ENCODE measurements around the gene PPP2R5E. TPM values are rescaled to one million over a fixed set of nuclear protein-coding genes. Genes with fewer than 3 reads are reported as not detected.
A peak's percentile ranks its signal among the peaks of the same experiment; 100 is the strongest.
"Not testable (repeated sequence)": the region's sequence is repeated elsewhere in the genome, so short reads cannot be mapped to it uniquely, and the experiment has no call there.

The PPP2R5E gene
- total RNA-seq, 1 experiment from 2014 or later: 20.7 TPM

GRCh38 chr14:63401646-63402045, 141.5 kb downstream of the PPP2R5E start:
- in situ Hi-C loops (cut with HindIII; ENCODE audit: low sequenced_read_pairs): no loop called here
- peak; percentile 60 for DNase-seq (ENCODE audit: low spot score)

GRCh38 chr14:63398952-63399351, 144.2 kb downstream of the PPP2R5E start:
- DNase-seq (ENCODE audit: low spot score): no peak
- in situ Hi-C loops (cut with HindIII; ENCODE audit: low sequenced_read_pairs): no loop called here

DNA sequence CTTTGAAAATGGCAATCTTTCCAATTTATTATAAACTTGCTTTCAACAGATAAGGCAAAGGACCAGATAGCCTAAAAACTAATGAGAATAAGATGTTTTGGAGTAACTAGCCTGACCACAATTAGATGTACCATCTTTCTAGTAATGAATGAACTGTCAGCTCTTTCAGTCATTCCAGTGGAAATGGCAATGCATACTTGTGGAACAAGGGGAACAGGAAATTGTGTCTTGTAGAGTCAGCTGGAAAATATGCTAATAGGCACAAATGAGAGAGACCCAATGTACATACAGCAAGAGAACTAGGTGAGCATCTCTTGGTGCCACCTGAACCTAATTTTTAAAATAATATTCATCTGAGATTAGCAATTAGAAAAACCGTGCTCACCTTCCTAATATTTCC, 148.3 kb downstream of the PPP2R5E start:
- in situ Hi-C loops (cut with HindIII; ENCODE audit: low sequenced_read_pairs): no loop called here
- no peak for DNase-seq (ENCODE audit: low spot score)

- DNase-seq (ENCODE audit: low spot score): no peak
- in situ Hi-C loops (cut with HindIII; ENCODE audit: low sequenced_read_pairs): no loop called here
These were observed 148.7 kb downstream of the PPP2R5E start for GRCh38 chr14:63394432-63394831.

DNA sequence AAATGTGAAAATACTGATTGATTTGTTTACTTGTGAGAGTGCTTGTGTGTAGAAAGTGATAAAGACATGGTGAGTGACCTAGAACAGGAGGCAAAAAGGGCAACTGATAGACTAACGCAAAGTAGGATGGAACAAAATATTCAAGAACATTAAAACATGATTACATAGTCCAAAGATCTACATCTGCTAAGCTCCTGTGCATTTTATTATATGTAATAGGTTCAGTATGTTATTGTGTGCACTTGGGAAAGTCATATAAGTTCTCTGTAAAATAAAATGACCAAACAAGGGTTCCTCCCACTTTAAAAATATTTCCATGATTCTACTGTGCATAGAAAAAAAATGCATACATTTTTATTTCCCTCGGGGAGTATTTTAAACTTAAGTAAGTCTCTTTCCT, 150.2 kb downstream of the PPP2R5E start:
- in situ Hi-C loops (cut with HindIII; ENCODE audit: low sequenced_read_pairs): no loop called here
- DNase-seq (ENCODE audit: low spot score): no peak

DNA sequence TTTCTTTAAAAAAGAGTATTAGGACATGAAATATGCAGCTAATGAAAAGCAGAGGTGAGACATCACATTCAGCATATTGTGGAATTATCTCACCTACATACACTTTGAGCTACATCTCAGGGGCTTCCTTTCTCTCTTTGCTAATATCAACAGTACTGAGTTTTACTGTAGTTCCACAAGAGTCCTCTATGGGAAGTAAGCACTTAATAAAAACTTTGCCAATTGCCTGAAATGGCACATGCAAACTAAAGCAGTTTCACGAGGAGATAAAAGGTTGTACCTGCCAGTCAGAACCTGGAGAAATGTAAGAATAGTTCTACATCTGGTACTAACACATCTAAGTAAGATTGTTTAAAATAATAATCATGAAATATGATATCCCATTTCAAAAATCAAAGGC, 150.9 kb downstream of the PPP2R5E start:
- DNase-seq (ENCODE audit: low spot score): no peak
- in situ Hi-C loops (cut with HindIII; ENCODE audit: low sequenced_read_pairs): no loop called here

DNA sequence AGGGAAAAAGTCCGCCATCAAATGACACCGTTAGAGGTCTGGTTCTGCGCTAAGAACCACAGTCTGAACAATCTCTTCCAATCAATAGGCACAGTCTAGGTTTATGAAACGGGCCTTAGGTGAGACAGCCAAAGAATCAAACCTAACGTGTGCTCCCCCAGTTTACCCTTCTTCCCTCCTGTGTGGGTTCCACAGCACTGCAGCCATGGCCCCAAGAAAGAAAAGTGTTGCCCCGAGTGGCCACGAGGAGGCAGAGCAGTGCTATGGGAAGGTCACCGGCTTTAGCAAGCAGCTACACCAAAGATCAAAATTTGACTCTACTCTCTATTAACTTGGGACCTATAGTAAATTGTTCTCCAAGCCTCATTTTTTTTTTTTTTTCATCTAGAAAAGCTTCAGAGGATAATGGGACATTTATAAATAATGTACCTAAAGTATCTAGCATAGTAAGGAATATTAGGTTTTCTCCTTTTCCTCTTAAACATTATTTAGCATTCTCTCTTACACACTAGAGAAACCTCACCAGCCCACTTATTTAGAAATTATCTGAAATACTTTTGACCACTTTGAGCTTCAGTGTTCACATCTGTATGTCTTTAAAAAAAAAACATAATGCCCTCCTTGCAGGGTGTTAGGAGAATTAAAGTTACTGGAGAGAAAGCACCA, 154.3 kb downstream of the PPP2R5E start:
- DNase-seq (ENCODE audit: low spot score): peak; percentile 74
- in situ Hi-C loops (cut with HindIII; ENCODE audit: low sequenced_read_pairs): no loop called here

- in situ Hi-C loops (cut with HindIII; ENCODE audit: low sequenced_read_pairs): no loop called here
These were observed 155.5 kb downstream of the PPP2R5E start for GRCh38 chr14:63387711-63388110.

DNA sequence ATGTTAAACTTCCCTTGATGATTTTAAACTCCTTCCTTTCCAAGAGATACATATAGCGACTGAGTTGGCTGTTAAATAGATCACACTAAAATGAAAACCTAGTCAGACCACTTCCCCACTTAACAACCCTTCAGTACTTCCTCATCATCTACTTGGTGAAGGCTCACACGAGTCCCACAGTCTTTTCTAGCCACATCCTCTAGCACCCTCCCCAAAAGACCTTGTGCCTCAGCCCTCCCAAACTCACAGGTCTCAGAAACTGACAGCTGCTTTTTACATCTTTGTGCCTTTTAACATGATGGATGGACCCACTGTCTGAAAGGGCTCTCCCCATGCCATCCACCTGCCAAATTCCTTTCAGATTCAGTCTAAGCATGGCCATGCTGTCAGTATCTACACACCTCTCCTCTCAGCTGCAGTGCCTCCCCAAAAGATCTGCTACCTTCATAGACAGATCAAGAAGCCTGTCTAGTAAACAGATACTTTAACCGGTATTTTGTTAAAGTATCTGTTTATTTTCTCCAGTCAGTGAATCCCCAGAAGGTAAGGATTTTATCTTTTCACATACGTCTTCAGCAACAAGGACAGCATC, 159.3 kb downstream of the PPP2R5E start:
- in situ Hi-C loops (cut with HindIII; ENCODE audit: low sequenced_read_pairs): no loop called here
- DNase-seq (ENCODE audit: low spot score): no peak

More at GRCh38 chr14:63387711-63388110, 155.5 kb downstream of the PPP2R5E start:
- no peak for DNase-seq (ENCODE audit: low spot score)

DNA sequence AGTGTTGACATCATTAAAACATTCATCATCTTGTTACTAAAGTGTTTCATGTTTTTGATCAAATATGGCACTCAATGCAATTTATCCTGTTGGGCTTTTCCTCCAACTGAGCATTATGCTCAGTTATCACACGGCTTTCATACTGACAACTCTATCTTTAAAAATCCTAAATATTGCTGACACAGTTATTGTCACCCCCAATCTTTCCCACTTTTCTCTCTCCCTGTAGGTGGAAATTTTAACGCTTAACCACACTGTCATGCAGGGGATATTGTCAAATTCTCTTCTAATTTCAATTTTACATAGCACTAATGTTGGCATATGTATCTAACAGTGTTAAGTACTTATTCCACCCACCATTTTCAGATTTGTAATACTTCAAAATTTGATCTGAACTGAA, 164.7 kb downstream of the PPP2R5E start:
- no peak for DNase-seq (ENCODE audit: low spot score)
- in situ Hi-C loops (cut with HindIII; ENCODE audit: low sequenced_read_pairs): no loop called here

- no peak for DNase-seq (ENCODE audit: low spot score)
- in situ Hi-C loops (cut with HindIII; ENCODE audit: low sequenced_read_pairs): no loop called here
These were observed 167.4 kb downstream of the PPP2R5E start for GRCh38 chr14:63375769-63376168.

DNA sequence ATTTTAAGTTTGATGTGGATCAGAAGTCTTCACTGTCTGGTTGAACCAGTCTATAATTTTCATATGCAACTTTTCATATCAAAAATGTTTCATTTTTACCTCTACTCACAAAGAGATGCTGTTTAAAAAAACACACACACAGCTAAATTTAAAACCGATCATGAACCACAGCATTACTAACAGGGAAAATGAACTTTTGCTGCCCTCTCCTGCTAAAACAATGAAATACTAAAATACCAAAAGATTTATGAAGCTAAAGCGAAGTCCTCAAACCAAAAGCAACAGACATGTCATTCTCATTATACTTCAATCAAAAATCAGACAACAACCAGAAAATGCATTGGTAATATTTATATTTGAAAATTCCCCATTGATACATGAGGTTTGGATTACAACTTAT, 171.6 kb downstream of the PPP2R5E start:
- in situ Hi-C loops (cut with HindIII; ENCODE audit: low sequenced_read_pairs); DNase-seq (ENCODE audit: low spot score): not testable (repeated sequence)

DNA sequence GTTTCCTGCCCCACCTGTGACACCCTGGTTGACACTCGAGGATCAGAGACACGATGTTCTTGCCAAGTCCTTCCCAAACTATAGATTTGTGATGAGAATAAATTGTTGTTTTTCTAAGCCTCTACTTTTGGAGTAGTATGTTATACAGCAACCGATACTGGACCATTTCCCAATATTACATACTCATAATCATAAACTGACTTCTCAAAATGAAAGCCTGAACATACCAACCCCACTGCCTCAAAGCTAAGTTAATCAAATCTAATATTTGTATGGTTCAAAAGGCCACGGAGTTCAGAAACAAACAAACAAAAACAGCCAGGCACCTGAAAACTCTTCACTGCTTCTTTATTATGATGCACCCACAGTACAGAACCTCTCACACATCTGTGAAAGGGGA, 172.1 kb downstream of the PPP2R5E start:
- DNase-seq (ENCODE audit: low spot score): no peak
- in situ Hi-C loops (cut with HindIII; ENCODE audit: low sequenced_read_pairs): no loop called here

GRCh38 chr14:63367742-63368364, 175.3 kb downstream of the PPP2R5E start:
- no peak for DNase-seq (ENCODE audit: low spot score)
- in situ Hi-C loops (cut with HindIII; ENCODE audit: low sequenced_read_pairs): no loop called here

- in situ Hi-C loops (cut with HindIII; ENCODE audit: low sequenced_read_pairs): no loop called here
- no peak for DNase-seq (ENCODE audit: low spot score)
These were observed 180.8 kb downstream of the PPP2R5E start for GRCh38 chr14:63362389-63362819.

- DNase-seq (ENCODE audit: low spot score): no peak
- in situ Hi-C loops (cut with HindIII; ENCODE audit: low sequenced_read_pairs): no loop called here
These were observed 181.4 kb downstream of the PPP2R5E start for GRCh38 chr14:63361790-63362189.

GRCh38 chr14:63357841-63358240, 185.3 kb downstream of the PPP2R5E start:
- no peak for DNase-seq (ENCODE audit: low spot score)
- in situ Hi-C loops (cut with HindIII; ENCODE audit: low sequenced_read_pairs): no loop called here

DNA sequence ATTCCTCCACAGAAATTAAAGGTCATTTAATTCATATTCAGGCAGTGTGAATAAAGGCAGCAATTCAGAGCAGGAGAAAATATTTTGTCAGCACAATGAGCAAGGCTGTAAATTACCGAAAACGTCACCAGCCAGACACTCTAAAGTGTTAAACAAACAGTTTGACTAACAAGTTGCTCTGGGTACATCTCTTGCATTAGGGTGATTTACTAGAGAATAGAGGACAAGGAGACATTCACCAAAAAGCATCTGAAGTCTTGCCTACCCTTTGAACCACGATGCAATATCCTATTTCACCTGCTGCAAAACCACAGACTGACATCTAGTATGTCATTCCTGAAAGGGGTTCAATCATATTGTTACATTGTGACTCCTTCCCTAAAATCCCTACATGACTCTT, 197.4 kb downstream of the PPP2R5E start:
- in situ Hi-C loops (cut with HindIII; ENCODE audit: low sequenced_read_pairs): no loop called here
- no peak for DNase-seq (ENCODE audit: low spot score)

DNA sequence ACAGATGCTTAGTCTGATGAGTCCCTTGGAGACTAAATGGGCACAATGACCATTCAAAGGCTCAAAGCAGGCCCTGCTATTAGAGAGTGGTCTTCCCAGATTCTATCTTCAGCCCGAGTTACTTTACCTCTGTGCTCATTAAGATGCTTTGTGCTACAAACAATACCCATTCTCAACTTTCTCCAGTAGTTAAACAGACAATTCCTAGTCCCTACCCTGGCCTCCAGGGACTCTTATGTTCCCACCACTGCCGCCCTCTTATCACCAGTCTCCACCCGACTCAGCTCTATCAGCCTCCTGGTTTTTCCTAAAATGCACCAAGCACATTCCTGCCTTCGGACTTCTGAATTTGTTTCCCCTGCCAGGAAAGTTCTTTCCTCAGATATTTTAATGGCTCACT, 198.8 kb downstream of the PPP2R5E start:
- no peak for DNase-seq (ENCODE audit: low spot score)
- in situ Hi-C loops (cut with HindIII; ENCODE audit: low sequenced_read_pairs): no loop called here

DNA sequence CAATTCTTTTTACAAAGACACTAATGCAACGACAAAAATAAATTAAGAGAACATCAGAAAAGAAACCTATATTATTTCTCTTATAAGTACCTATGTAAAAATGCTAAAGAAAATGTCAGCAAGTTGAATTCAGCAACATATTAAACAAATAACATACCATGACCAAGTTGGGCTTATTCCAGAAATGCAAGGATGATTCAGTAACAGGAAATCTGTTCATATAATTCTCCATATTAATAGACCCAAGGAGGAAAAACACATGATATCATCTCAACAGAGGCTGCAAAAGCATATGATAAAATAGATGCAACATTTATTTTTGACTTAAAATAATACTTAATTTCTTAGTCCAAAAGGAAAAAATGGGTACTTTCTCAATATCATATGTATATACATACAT, 199.3 kb downstream of the PPP2R5E start:
- no peak for DNase-seq (ENCODE audit: low spot score)
- in situ Hi-C loops (cut with HindIII; ENCODE audit: low sequenced_read_pairs): no loop called here

- DNase-seq (ENCODE audit: low spot score): no peak
- in situ Hi-C loops (cut with HindIII; ENCODE audit: low sequenced_read_pairs): no loop called here
These were observed 200.8 kb downstream of the PPP2R5E start for GRCh38 chr14:63342371-63342770.
